Esophagus squamous epithelium (tissue), 5 donors: Measurements from ENCODE around the gene FBXL17. TPM values are rescaled to one million over a fixed set of nuclear protein-coding genes. Genes with fewer than 3 reads are reported as not detected.

Experiments
- DNase-seq: peaks from one replicate; lab custom pipeline; 2025; lab: John Stamatoyannopoulos, UW
- H3K27ac ChIP-seq, 4 donors: fragments of 200-600 bp; sonication (generic); one replicate each; pipeline ENCODE4 v1.5.1; 2016 to 2019; ENCODE audit warnings: mild to moderate bottlenecking in 1 of 4
- H3K27me3 ChIP-seq, 4 donors: fragments of 200-600 bp; sonication (generic); 1 replicate in 3 of 4; 2 replicates in 1 of 4; pipeline versions ENCODE4 v1.5.1 to v1.6.0; 2017 to 2021; ENCODE audit warnings: antibody characterized with exemption in 1 of 4
- H3K36me3 ChIP-seq, 3 donors: fragments of 200-600 bp; sonication (generic); one replicate each; pipeline ENCODE4 v1.5.1; 2016 to 2019
- H3K4me1 ChIP-seq, 3 donors: fragments of 200-600 bp; sonication (generic); one replicate each; pipeline ENCODE4 v1.5.1; 2017 to 2019
- H3K4me3 ChIP-seq, 4 donors: fragments of 200-600 bp; sonication (generic); 1 replicate in 3 of 4; 2 replicates in 1 of 4; pipeline ENCODE4 v1.5.1; 2016 to 2019; ENCODE audit warnings: mild to moderate bottlenecking in 2 of 4, moderate library complexity in 1 of 4
- H3K9me3 ChIP-seq, 3 donors: fragments of 200-600 bp; sonication (generic); one replicate each; pipeline ENCODE4 v1.5.1; 2016 to 2019
- CTCF ChIP-seq, 6 experiments: fragments of 450-650 bp in 4 of 6; fragments of 200-600 bp in 2 of 6; sonication (generic) in 2 of 6; IDR thresholded peaks; one replicate each; pipeline ENCODE4 v1.5.1; 2016 to 2019; ENCODE audit warnings: antibody characterized with exemption in 6 of 6, mild to moderate bottlenecking in 4 of 6, moderate library complexity in 4 of 6
- POLR2A ChIP-seq, 4 donors: fragments of 450-650 bp; IDR thresholded peaks; one replicate each; pipeline ENCODE4 v1.6.1; 2017; ENCODE audit warnings: antibody characterized with exemption in 4 of 4, mild to moderate bottlenecking in 4 of 4, moderate library complexity in 3 of 4
- WGBS, 2 donors: methylation state at CpG; one replicate each; pipeline ENCODE4 v1.1.5; 2018; 5-methylcytosine and 5-hydroxymethylcytosine counted together
- intact Hi-C: fragments of 100-400 bp; cut with DNase I; formaldehyde crosslinking; loops from one replicate; pipeline ENCODE4 v1.15.0; 2022
- total RNA-seq, 4 donors: library from RNA; depleted of rRNA; stranded (reverse); fragments of >200 nt; gene quantifications; one replicate each; pipeline ENCODE4 v1.1.0, GENCODE V29; 2016
- donor health status: DM: yes; HTN: yes; CAD: no.

The FBXL17 gene
- total RNA-seq, 4 donors from 2014 or later: 11.8 to 23.5 (median 13.8) TPM

DNA sequence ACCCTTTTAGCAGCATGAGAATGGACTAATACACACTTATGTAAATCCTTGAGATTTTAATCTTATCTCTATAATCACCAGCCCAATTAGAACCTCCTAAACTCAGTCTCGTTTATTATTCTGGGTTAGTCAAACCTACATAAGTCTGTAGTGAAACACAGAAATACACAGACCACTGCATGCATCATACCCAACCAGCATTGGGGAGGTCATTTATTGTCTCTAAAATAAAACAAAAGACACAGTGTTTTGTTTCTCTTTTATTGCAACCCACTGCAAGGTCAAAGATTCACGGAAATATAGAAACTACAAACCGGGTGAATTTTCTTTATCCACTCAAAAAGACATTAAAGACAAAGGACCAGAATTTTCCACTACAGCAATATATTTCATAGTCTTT, 523.1 kb downstream of the FBXL17 start:
- Histone ChIP-seq H3K36me3 (peaks cover 0 to 12% (median 0%) of the 10 kb centered on the region in 3 donors), H3K9me3 (no peaks in the 10 kb centered on the region), H3K4me1 (no peaks in the 10 kb centered on the region), H3K27ac (no peak overlapping the region), H3K27me3 (no peaks in the 10 kb centered on the region), H3K4me3 (no peak overlapping the region)
- intact Hi-C loops: no loop called here
- no peak for DNase-seq
- TF ChIP-seq POLR2A (IDR thresholded peaks at IDR 0.05): no peak
- TF ChIP-seq CTCF (IDR thresholded peaks at IDR 0.05): no peak
- WGBS, 2 donors: 87 to 93% methylated on average over 3 of the region's 3 CpGs

DNA sequence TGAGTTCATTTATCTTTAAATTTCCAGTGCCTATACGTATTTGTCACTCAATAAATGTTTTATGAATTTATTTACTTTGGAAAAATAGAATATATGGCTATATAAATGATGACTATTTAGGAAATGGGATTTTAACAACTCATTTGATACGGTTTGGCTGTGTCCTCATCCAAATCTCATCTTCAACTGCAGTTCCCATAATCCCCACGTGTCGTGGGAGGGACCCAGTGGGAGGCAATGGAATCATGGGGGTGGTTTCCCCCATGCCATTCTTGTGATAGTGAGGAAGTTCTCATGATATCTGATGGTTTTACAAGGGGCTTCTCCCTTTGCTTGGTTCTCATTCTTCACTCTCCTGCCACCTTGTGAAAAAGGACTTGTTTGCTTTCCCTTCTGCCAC, 523.6 kb downstream of the FBXL17 start:
- Histone ChIP-seq H3K27ac (no peak overlapping the region), H3K36me3 (peaks cover 0 to 12% (median 0%) of the 10 kb centered on the region in 3 donors), H3K27me3 (no peaks in the 10 kb centered on the region), H3K4me3 (no peak overlapping the region), H3K4me1 (no peaks in the 10 kb centered on the region), H3K9me3 (no peaks in the 10 kb centered on the region)
- TF ChIP-seq POLR2A (IDR thresholded peaks at IDR 0.05) (no peak), CTCF (IDR thresholded peaks at IDR 0.05) (no peak)
- DNase-seq: no peak
- WGBS, 2 donors: 76 to 85% methylated on average over 4 of the region's 4 CpGs
- intact Hi-C loops: no loop called here

DNA sequence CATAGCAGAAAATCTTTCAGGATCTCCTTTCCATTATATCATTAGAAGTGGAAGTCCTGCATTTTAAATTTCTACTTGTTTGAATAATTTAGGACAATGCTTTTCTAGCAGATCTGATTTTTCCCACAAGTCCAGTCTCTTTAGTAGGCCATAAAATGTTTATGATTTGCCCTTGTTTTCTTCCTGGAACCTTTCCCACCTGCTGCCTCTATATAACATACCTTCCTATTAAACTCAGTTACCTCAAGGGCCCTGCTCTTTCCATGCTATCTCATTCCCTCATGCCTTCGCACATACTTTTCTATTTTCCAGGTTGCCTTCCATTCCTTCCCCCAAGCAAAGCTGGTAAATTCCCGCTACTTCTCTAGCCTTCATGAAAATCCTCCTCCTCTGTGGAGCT, 524.1 kb downstream of the FBXL17 start:
- Histone ChIP-seq H3K4me3 (no peak overlapping the region), H3K36me3 (peaks cover 0 to 12% (median 0%) of the 10 kb centered on the region in 3 donors), H3K4me1 (no peaks in the 10 kb centered on the region), H3K9me3 (no peaks in the 10 kb centered on the region), H3K27ac (no peak overlapping the region), H3K27me3 (no peaks in the 10 kb centered on the region)
- 94% methylated on average over 2 of the region's 2 CpGs for WGBS, 2 donors
- TF ChIP-seq CTCF (IDR thresholded peaks at IDR 0.05) (no peak), POLR2A (IDR thresholded peaks at IDR 0.05) (no peak)
- intact Hi-C loops: no loop called here
- no peak for DNase-seq

- no peak for DNase-seq
- TF ChIP-seq CTCF (IDR thresholded peaks at IDR 0.05): no peak
- no peak for TF ChIP-seq POLR2A (IDR thresholded peaks at IDR 0.05)
- 65 to 66% methylated on average over 2 of the region's 2 CpGs for WGBS, 2 donors
- intact Hi-C loops: no loop called here
- H3K9me3 ChIP-seq: no peaks in the 10 kb centered on the region
- H3K36me3 ChIP-seq: no peaks in the 10 kb centered on the region
- no peaks in the 10 kb centered on the region for H3K27me3 ChIP-seq
- H3K27ac ChIP-seq: no peak overlapping the region
- H3K4me1 ChIP-seq: no peaks in the 10 kb centered on the region
- H3K4me3 ChIP-seq: no peak overlapping the region
Measured at GRCh38 chr5:107855171-107855570, 526.7 kb downstream of the FBXL17 start.

- WGBS, 2 donors: 87 to 96% methylated on average over 6 of the region's 6 CpGs
- no peak for DNase-seq
- Histone ChIP-seq H3K9me3 (no peaks in the 10 kb centered on the region), H3K27me3 (no peaks in the 10 kb centered on the region), H3K36me3 (no peaks in the 10 kb centered on the region), H3K4me1 (no peaks in the 10 kb centered on the region), H3K27ac (no peak overlapping the region), H3K4me3 (no peak overlapping the region)
- intact Hi-C loops: no loop called here
- no peak for TF ChIP-seq CTCF (IDR thresholded peaks at IDR 0.05)
- no peak for TF ChIP-seq POLR2A (IDR thresholded peaks at IDR 0.05)
Measured at GRCh38 chr5:107853696-107854095, 528.2 kb downstream of the FBXL17 start.
